Fibroblast of lung (primary cell): ENCODE results near the gene SPTBN1.

Experiments used
- EZH2 ChIP-seq: IDR thresholded peaks from 2 replicates; pipeline ENCODE4 v1.5.1; 2012; ENCODE audit warnings: low read length, control low read depth, mild to moderate bottlenecking; ENCODE audit errors: missing control alignments
- TF ChIP-seq, protein P1 (sequence below), 2 donors: IDR thresholded peaks in 1 of 2; conservative IDR thresholded peaks in 1 of 2; 1 replicate in 1 of 2; 2 replicates in 1 of 2; pipeline ENCODE4 v1.5.1; 2011 to 2012; ENCODE audit warnings: low read length in 2 of 2, control low read depth in 1 of 2, inconsistent platforms in 1 of 2, low read depth in 1 of 2, mild to moderate bottlenecking in 1 of 2

DNA sequence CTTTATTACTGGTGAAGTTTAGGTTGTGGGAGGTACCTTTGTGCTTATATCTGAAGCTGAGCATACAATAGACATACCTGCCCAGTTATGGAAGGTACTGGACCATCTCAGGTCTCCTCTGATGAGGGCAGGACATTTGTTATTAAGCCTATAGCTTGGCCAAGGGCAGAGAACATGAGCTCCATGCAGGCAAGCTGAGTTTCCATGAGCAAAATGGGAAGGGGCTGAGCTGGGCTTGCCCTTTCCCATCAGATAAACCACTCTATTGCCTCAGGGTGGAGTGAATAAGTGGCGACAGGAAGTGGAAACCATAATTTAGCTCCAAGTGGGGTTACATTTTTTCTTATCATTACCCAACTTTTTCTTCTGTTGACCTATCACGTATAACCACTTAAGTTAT, 227.5 kb downstream of the SPTBN1 start:
- TF ChIP-seq, protein P1, sequence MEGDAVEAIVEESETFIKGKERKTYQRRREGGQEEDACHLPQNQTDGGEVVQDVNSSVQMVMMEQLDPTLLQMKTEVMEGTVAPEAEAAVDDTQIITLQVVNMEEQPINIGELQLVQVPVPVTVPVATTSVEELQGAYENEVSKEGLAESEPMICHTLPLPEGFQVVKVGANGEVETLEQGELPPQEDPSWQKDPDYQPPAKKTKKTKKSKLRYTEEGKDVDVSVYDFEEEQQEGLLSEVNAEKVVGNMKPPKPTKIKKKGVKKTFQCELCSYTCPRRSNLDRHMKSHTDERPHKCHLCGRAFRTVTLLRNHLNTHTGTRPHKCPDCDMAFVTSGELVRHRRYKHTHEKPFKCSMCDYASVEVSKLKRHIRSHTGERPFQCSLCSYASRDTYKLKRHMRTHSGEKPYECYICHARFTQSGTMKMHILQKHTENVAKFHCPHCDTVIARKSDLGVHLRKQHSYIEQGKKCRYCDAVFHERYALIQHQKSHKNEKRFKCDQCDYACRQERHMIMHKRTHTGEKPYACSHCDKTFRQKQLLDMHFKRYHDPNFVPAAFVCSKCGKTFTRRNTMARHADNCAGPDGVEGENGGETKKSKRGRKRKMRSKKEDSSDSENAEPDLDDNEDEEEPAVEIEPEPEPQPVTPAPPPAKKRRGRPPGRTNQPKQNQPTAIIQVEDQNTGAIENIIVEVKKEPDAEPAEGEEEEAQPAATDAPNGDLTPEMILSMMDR (conservative IDR thresholded peaks at IDR 0.05 in 1 of 2, IDR thresholded peaks at IDR 0.05 in 1 of 2; ENCODE audit: low read depth in 1 of 2, low read length in 2 of 2), result no peak
- no peak for TF ChIP-seq EZH2
